Measurements from ENCODE around the gene RASAL1.

GRCh38 chr12:113133666-113134065, 1.9 kb downstream of the RASAL1 start:
- TF ChIP-seq GATA2 (IDR thresholded peaks at IDR 0.05; ENCODE audit: low read depth, low read length) (no peak), GATA3 (IDR thresholded peaks at IDR 0.05; ENCODE audit: low read depth, low read length) (no peak)

Data from SH-SY5Y (cell line).